HepG2 (cell line): ENCODE data around the gene HEXD. TPM values are rescaled to one million over a fixed set of nuclear protein-coding genes. Genes with fewer than 3 reads are reported as not detected.

Source experiments
- FUBP1 ChIP-seq: sonication (generic); formaldehyde crosslinking; IDR thresholded peaks from 2 replicates; pipeline ENCODE4 v1.5.1; 2020; ENCODE audit warnings: missing genetic modification reagents, mild to moderate bottlenecking, borderline replicate concordance
- IRF9 ChIP-seq: sonication (generic); formaldehyde crosslinking; IDR thresholded peaks from 2 replicates; pipeline ENCODE4 v1.8.0; 2022; ENCODE audit warnings: missing genetic modification reagents, mild to moderate bottlenecking, borderline replicate concordance
- KDM1A ChIP-seq: IDR thresholded peaks from 2 replicates; pipeline ENCODE4 v1.6.1; 2016; ENCODE audit warnings: missing compliant biosample characterization
- MAFF ChIP-seq: IDR thresholded peaks from 2 replicates; pipeline ENCODE4 v1.6.1; 2011; ENCODE audit warnings: low read depth, low read length, improper control_type of control experiment
- PATZ1 ChIP-seq: sonication (generic); formaldehyde crosslinking; IDR thresholded peaks from 2 replicates; pipeline ENCODE4 v1.4.0; 2020; ENCODE audit warnings: missing genetic modification reagents
- RFX5 ChIP-seq: IDR thresholded peaks from 2 replicates; pipeline ENCODE4 v1.6.1; 2011; ENCODE audit warnings: low read depth, low read length, improper control_type of control experiment
- SIN3B ChIP-seq: fragments of 150-350 bp; IDR thresholded peaks from 2 replicates; pipeline ENCODE4 v1.6.1; 2014; ENCODE audit warnings: low read length
- SKIL ChIP-seq: sonication (generic); formaldehyde crosslinking; IDR thresholded peaks from 2 replicates; pipeline ENCODE4 v1.8.0; 2022; ENCODE audit warnings: missing genetic modification reagents, mild to moderate bottlenecking, moderate library complexity, borderline replicate concordance
- TOPORS ChIP-seq: sonication (generic); formaldehyde crosslinking; IDR thresholded peaks from 2 replicates; pipeline ENCODE4 v1.8.0; 2023; ENCODE audit warnings: mild to moderate bottlenecking, missing genetic modification reagents
- U2AF1 ChIP-seq: fragments of 200-400 bp; formaldehyde crosslinking; optimal IDR thresholded peaks from 2 replicates; pipeline ENCODE3; 2017; ENCODE audit warnings: mild to moderate bottlenecking, low read depth, low read length
- WIZ ChIP-seq: sonication (generic); formaldehyde crosslinking; IDR thresholded peaks from 2 replicates; pipeline ENCODE4 v1.5.1; 2020; ENCODE audit warnings: mild to moderate bottlenecking, missing genetic modification reagents
- ZNF121 ChIP-seq: sonication (generic); formaldehyde crosslinking; IDR thresholded peaks from 2 replicates; pipeline ENCODE4 v1.5.0; 2020; ENCODE audit warnings: mild to moderate bottlenecking, missing genetic modification reagents
- ZNF124 ChIP-seq: sonication (generic); formaldehyde crosslinking; IDR thresholded peaks from 2 replicates; pipeline ENCODE4 v1.4.0; 2020; ENCODE audit warnings: missing genetic modification reagents
- ZNF17 ChIP-seq: sonication (generic); formaldehyde crosslinking; IDR thresholded peaks from 2 replicates; pipeline ENCODE4 v1.5.0; 2020; ENCODE audit warnings: mild to moderate bottlenecking, missing genetic modification reagents
- ZNF20 ChIP-seq: sonication (generic); formaldehyde crosslinking; IDR thresholded peaks from 2 replicates; pipeline ENCODE4 v1.4.0; 2020; ENCODE audit warnings: mild to moderate bottlenecking, moderate library complexity, missing genetic modification reagents
- ZNF280D ChIP-seq: sonication (generic); formaldehyde crosslinking; IDR thresholded peaks from 2 replicates; pipeline ENCODE4 v1.5.1; 2020; ENCODE audit warnings: mild to moderate bottlenecking, missing genetic modification reagents
- ZNF350 ChIP-seq: sonication (generic); formaldehyde crosslinking; IDR thresholded peaks from 2 replicates; pipeline ENCODE4 v1.4.0; 2020; ENCODE audit warnings: mild to moderate bottlenecking, low read depth, missing genetic modification reagents, borderline replicate concordance
- ZSCAN25 ChIP-seq: sonication (generic); formaldehyde crosslinking; IDR thresholded peaks from 2 replicates; pipeline ENCODE4 v1.8.0; 2022; ENCODE audit warnings: mild to moderate bottlenecking, missing genetic modification reagents
- polyA plus RNA-seq, 8 experiments: library from polyadenylated mRNA; depleted of rRNA in 3 of 8; stranded (reverse) in 7 of 8; unstranded in 1 of 8; fragments of >200 nt; fragmentation: Illumina TruSeq in 4 of 8; extraction: Trizol in 4 of 8; gene quantifications; 2 replicates each; pipeline versions ENCODE4 v1.2.1 to v1.2.3, GENCODE V29; 2011 to 2016; ENCODE audit warnings: low read depth in 4 of 8, missing spikeins in 1 of 8, mixed read lengths in 1 of 8; ENCODE audit not compliant: insufficient read depth in 1 of 8
- total RNA-seq, 5 experiments: library from RNA; depleted of rRNA; stranded (reverse); fragments of >200 nt; fragmentation: Illumina TruSeq; extraction: Trizol; gene quantifications; 2 replicates each; pipeline ENCODE4 v1.2.3, GENCODE V29; 2016; ENCODE audit warnings: low read depth in 1 of 5

The HEXD gene
- total and polyA plus RNA-seq, 2 of the 13 experiments (the other 11 are each of a cell fraction or from before 2014, with no cell fraction given), result 22.3 to 41.8 TPM

- no peak for TF ChIP-seq PATZ1 (CRISPR knock-in tag)
- TF ChIP-seq TOPORS (CRISPR knock-in tag), result peak; percentile 5; the same call in 1 of the 2 replicates
- TF ChIP-seq ZNF20 (CRISPR knock-in tag), result 0 out of 2 replicates have a peak, but pooled peaks have one; percentile 13
- no peak for TF ChIP-seq ZNF350 (CRISPR knock-in tag)
- TF ChIP-seq MAFF, result no peak
- no peak for TF ChIP-seq KDM1A (CRISPR knock-in tag)
- 0 out of 2 replicates have a peak, but pooled peaks have one; percentile 8 for TF ChIP-seq WIZ (CRISPR knock-in tag)
- TF ChIP-seq SKIL (CRISPR knock-in tag), result no peak
- TF ChIP-seq IRF9 (CRISPR knock-in tag), result no peak; the same call in 1 of the 2 replicates
- peak; percentile 11; the same call in 1 of the 2 replicates for TF ChIP-seq SIN3B
- TF ChIP-seq FUBP1, result 0 out of 2 replicates have a peak, but pooled peaks have one; percentile 70
- TF ChIP-seq U2AF1, result no peak
- no peak for TF ChIP-seq ZSCAN25
- no peak for TF ChIP-seq ZNF17
- TF ChIP-seq ZNF121, result no peak
- TF ChIP-seq ZNF280D, result 0 out of 2 replicates have a peak, but pooled peaks have one; percentile 0
- no peak for TF ChIP-seq RFX5
- TF ChIP-seq ZNF124, result no peak
These were observed 39.2 kb downstream of the HEXD start (continued) for GRCh38 chr17:82457073-82457928.
